IPS-NIHi7 (cell line): ENCODE measurements around the gene CUZD1.

Source experiments
- DNase-seq: peaks from one replicate; pipeline ENCODE4 v3.0.0; 2012; ENCODE audit warnings: mixed read lengths; ENCODE audit errors: extremely low spot score

Gene CUZD1

GRCh38 chr10:122815458-122815857, 30.2 kb downstream of the CUZD1 start:
- no peak for DNase-seq

- DNase-seq = no peak
Measured at GRCh38 chr10:122814493-122814892, 31.2 kb downstream of the CUZD1 start.

DNA sequence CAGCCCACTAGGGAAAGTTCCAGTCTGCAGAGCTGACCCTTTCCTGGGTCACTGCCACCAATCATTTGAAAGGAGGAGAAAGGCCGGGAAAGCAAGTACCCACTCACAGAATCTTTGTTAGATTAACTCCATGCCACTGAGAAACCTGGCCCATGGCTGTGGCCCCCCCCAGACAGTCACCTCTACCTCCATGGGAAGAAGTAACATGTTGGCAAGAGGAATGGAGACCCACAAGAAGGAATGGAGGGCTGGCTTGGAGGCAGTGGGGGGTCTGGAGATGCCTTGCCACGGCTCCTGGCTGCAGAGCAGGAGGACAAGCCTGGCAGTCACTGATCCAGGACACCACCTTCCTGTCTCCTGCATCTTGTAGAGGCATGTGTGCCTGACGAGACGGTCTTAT, 32.9 kb downstream of the CUZD1 start:
- DNase-seq = no peak

DNA sequence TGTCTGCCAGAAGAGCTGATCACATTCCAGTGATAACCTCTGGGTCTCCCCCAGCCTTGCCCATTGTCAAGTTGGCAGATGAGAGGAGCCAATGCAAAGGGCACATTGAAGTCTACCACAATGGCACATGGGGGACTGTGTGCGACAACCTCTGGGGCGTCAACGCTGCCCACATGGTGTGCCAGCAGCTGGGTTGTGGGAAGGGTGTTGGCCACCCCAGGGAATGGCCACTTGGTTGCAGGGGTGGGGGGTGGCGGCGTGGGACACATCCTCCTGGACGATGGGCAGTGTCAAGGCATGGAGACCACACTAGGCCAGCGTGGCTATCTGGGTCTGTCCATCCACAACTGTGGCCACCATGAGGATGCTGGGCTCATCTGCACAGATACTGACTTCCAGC, 43.4 kb downstream of the CUZD1 start:
- no peak for DNase-seq

DNA sequence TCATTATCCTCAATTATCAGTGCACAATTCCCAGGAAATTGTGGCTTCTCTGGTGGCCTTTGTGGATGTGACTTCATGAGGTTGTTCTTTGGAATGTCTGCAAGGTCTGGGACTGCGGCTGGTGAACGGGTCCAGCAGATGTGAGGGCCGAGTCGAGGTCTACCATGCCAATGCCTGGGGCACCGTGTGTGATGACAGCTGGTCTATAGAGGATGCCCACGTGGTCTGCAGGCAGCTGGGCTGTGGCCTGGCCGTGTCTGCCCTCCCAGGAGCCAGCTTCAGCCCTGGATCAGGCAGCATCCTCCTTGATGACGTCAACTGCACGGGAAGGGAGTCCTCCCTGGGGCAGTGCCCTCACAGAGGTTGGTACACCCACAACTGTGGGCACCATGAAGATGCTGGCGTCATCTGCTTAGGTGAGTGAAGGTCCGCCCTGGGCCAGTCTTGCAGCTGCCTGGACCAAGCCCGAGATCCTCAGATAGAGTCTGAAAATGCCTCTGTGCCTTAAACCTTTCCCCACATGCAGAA, 46.9 kb downstream of the CUZD1 start:
- DNase-seq = no peak

DNA sequence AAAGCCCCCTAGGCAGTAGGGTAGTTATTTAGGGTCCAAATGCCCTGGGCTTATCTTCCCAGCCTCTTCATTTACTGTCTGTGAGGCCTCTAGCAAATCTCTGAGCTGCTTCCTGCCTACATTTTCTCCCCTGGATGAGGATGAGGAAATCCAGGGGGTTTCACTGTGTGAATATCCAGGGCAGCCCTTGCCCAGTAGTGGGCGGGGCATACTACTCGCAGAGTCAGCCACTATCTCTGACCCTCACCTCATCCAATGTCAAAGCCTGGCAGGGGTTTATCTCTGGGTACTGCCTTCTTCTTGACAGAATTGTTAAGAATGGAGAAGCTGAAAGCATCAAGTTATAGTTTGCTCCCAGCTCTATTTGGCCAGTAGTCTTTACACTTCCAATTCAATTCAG, 48.9 kb downstream of the CUZD1 start:
- DNase-seq = peak; percentile 52

DNA sequence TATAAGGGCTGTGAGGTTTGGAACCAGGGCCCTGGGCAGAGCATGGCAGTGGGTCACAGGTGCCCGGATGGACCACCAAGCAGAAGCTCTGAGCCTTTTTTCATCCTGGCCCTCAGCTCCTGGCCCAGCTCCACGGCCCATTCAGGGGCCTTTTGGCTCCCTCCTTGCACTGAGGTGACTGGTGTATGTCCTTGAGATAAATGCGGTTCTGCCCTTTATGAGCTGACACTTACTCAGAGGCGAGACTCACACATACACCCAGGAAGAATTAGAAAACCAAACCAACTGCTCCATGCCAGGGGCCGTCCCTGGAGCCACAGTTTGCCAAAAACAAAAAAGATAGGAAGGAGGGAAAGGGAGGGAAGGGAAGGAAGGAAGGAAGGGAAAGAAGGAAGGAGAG, 49.7 kb downstream of the CUZD1 start:
- no peak for DNase-seq

- peak; percentile 95 for DNase-seq
Measured at GRCh38 chr10:122786269-122786668, 59.4 kb downstream of the CUZD1 start.

GRCh38 chr10:122782911-122783310, 62.7 kb downstream of the CUZD1 start:
- DNase-seq = no peak
